Loucy (cell line): Measurements from ENCODE around the gene DCLK3.
A peak's percentile ranks its signal among the peaks of the same experiment; 100 is the strongest.

Experiments used
- EZH2phosphoT487 ChIP-seq: fragments of 200-600 bp; IDR thresholded peaks from 2 replicates; pipeline ENCODE4 v1.6.1; 2018; ENCODE audit warnings: antibody characterized with exemption, mild to moderate bottlenecking, moderate library complexity, borderline replicate concordance
- TF ChIP-seq, protein P1 (sequence below): fragments of 200-600 bp; sonication (generic); conservative IDR thresholded peaks from 2 replicates; pipeline ENCODE4 v1.5.1; 2014; ENCODE audit warnings: mild to moderate bottlenecking, antibody characterized with exemption, low read length

- TF ChIP-seq, protein P1, sequence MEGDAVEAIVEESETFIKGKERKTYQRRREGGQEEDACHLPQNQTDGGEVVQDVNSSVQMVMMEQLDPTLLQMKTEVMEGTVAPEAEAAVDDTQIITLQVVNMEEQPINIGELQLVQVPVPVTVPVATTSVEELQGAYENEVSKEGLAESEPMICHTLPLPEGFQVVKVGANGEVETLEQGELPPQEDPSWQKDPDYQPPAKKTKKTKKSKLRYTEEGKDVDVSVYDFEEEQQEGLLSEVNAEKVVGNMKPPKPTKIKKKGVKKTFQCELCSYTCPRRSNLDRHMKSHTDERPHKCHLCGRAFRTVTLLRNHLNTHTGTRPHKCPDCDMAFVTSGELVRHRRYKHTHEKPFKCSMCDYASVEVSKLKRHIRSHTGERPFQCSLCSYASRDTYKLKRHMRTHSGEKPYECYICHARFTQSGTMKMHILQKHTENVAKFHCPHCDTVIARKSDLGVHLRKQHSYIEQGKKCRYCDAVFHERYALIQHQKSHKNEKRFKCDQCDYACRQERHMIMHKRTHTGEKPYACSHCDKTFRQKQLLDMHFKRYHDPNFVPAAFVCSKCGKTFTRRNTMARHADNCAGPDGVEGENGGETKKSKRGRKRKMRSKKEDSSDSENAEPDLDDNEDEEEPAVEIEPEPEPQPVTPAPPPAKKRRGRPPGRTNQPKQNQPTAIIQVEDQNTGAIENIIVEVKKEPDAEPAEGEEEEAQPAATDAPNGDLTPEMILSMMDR, result peak; percentile 96
- TF ChIP-seq EZH2phosphoT487, result no peak
Measured at GRCh38 chr3:36700537-36701248, 63.7 kb downstream of the DCLK3 start.
